Progenitor cell of endocrine pancreas (in vitro differentiated cells): ENCODE data around the gene SNAPC1. TPM values are rescaled to one million over a fixed set of nuclear protein-coding genes. Genes with fewer than 3 reads are reported as not detected.
A peak's percentile ranks its signal among the peaks of the same experiment; 100 is the strongest.

Source experiments
- DNase-seq: peaks from one replicate; pipeline ENCODE4 v3.0.0; 2021; ENCODE audit warnings: low spot score; ENCODE audit not compliant: unreplicated experiment
- H3K27ac Mint-ChIP-seq: 2 replicates; pipeline ENCODE4 v1.8.0; 2021; ENCODE audit warnings: mild to moderate bottlenecking, moderate library complexity, mixed read lengths
- H3K27me3 Mint-ChIP-seq: 2 replicates; pipeline ENCODE4 v1.8.0; 2021; ENCODE audit warnings: mixed read lengths
- H3K36me3 Mint-ChIP-seq: 2 replicates; pipeline ENCODE4 v1.8.0; 2022; ENCODE audit warnings: mixed read lengths; ENCODE audit not compliant: insufficient read depth
- H3K4me1 Mint-ChIP-seq: 2 replicates; pipeline ENCODE4 v1.8.0; 2021; ENCODE audit warnings: low read depth, mixed read lengths
- H3K4me3 Mint-ChIP-seq: 2 replicates; pipeline ENCODE4 v1.8.0; 2021; ENCODE audit warnings: low read depth, mild to moderate bottlenecking, moderate library complexity, mixed read lengths
- H3K9me3 Mint-ChIP-seq: 2 replicates; pipeline ENCODE4 v1.8.0; 2021; ENCODE audit warnings: low read depth, mixed read lengths
- CTCF ChIP-seq: fragments of 200-600 bp; sonication (generic); IDR thresholded peaks from one replicate; pipeline ENCODE4 v1.5.0; 2021; ENCODE audit warnings: antibody characterized with exemption, mild to moderate bottlenecking; ENCODE audit not compliant: unreplicated experiment
- total RNA-seq: library from RNA; stranded (reverse); gene quantifications from 2 replicates; pipeline ENCODE4 v1.2.1, GENCODE V29; 2021

SNAPC1 gene
- total RNA-seq, 1 donor from 2014 or later, result 4.9 TPM

- Mint-ChIP-seq H3K4me1 (peaks cover 8% of the 10 kb centered on the region), H3K27me3 (no peaks in the 10 kb centered on the region), H3K4me3 (no peak overlapping the region), H3K36me3 (peaks cover 23% of the 10 kb centered on the region), H3K9me3 (no peaks in the 10 kb centered on the region), H3K27ac (no peak overlapping the region)
- no peak for TF ChIP-seq CTCF
- no peak for DNase-seq
Observed at GRCh38 chr14:61749867-61750266, 12.4 kb upstream of the SNAPC1 start.

- TF ChIP-seq CTCF, result no peak
- DNase-seq, result no peak
- Mint-ChIP-seq H3K4me3 (peak overlapping the region; percentile 52), H3K36me3 (peaks cover 15% of the 10 kb centered on the region), H3K27me3 (no peaks in the 10 kb centered on the region), H3K9me3 (no peaks in the 10 kb centered on the region), H3K27ac (peak overlapping the region; percentile 53), H3K4me1 (peaks cover 8% of the 10 kb centered on the region)
Observed at GRCh38 chr14:61750708-61751474, 11.3 kb upstream of the SNAPC1 start.

GRCh38 chr14:61751475-61751989 is 10.7 kb upstream of the SNAPC1 start:
- Mint-ChIP-seq H3K27ac (no peak overlapping the region), H3K4me3 (no peak overlapping the region), H3K9me3 (no peaks in the 10 kb centered on the region), H3K36me3 (peaks cover 14% of the 10 kb centered on the region), H3K27me3 (no peaks in the 10 kb centered on the region), H3K4me1 (peaks cover 8% of the 10 kb centered on the region)
- TF ChIP-seq CTCF, result no peak
- DNase-seq, result no peak

- Mint-ChIP-seq H3K36me3 (peaks cover 7% of the 10 kb centered on the region), H3K4me1 (peaks cover 8% of the 10 kb centered on the region), H3K4me3 (no peak overlapping the region), H3K27ac (no peak overlapping the region), H3K9me3 (no peaks in the 10 kb centered on the region), H3K27me3 (no peaks in the 10 kb centered on the region)
- TF ChIP-seq CTCF, result no peak
- no peak for DNase-seq
Observed at GRCh38 chr14:61752626-61753025, 9.6 kb upstream of the SNAPC1 start.

GRCh38 chr14:61753631-61754030 is 8.6 kb upstream of the SNAPC1 start:
- H3K4me3 Mint-ChIP-seq, result no peak overlapping the region
- peak overlapping the region; percentile 19 for H3K27ac Mint-ChIP-seq
- no peak for TF ChIP-seq CTCF
- peaks cover 4% of the 10 kb centered on the region for H3K36me3 Mint-ChIP-seq
- H3K4me1 Mint-ChIP-seq, result peaks cover 8% of the 10 kb centered on the region
- DNase-seq, result no peak
- H3K9me3 Mint-ChIP-seq, result no peaks in the 10 kb centered on the region
- H3K27me3 Mint-ChIP-seq, result no peaks in the 10 kb centered on the region
